Measurements from ENCODE around the gene SLX9. TPM values are rescaled to one million over a fixed set of nuclear protein-coding genes. Genes with fewer than 3 reads are reported as not detected.
A peak's percentile ranks its signal among the peaks of the same experiment; 100 is the strongest.

The SLX9 gene
- polyA plus RNA-seq, 6 donors from 2014 or later = 7.8 to 14.2 (median 12.3) TPM

GRCh38 chr21:44983421-44984206 is 43.8 kb downstream of the SLX9 start:
- no peak for ATAC-seq (ENCODE audit: low read depth in 2 of 2)
- Mint-ChIP-seq H3K27me3 (no peaks in the 10 kb centered on the region), H3K9me3 (no peaks in the 10 kb centered on the region), H3K4me3 (no peak overlapping the region), H3K27ac (peak overlapping the region in 1 of 6 donors; percentile 90), H3K36me3 (no peaks in the 10 kb centered on the region), H3K4me1 (no peaks in the 10 kb centered on the region)
- DNase-seq = no peak

GRCh38 chr21:44984428-44984791 is 44.6 kb downstream of the SLX9 start:
- no peak overlapping the region for H3K27ac Mint-ChIP-seq
- no peaks in the 10 kb centered on the region for H3K9me3 Mint-ChIP-seq
- no peak for DNase-seq
- peaks cover 2 to 4% (median 3%) of the 10 kb centered on the region in 3 donors for H3K4me1 Mint-ChIP-seq
- H3K36me3 Mint-ChIP-seq = no peaks in the 10 kb centered on the region
- no peak overlapping the region for H3K4me3 Mint-ChIP-seq
- no peak for ATAC-seq (ENCODE audit: low read depth in 2 of 2)
- peaks cover 0 to 2% (median 0%) of the 10 kb centered on the region in 3 donors for H3K27me3 Mint-ChIP-seq

- DNase-seq (no peak), ATAC-seq (ENCODE audit: low read depth in 2 of 2) (no peak)
- Mint-ChIP-seq H3K36me3 (no peaks in the 10 kb centered on the region), H3K9me3 (no peaks in the 10 kb centered on the region), H3K4me1 (peaks cover 7 to 9% (median 8%) of the 10 kb centered on the region in 3 donors), H3K4me3 (no peak overlapping the region), H3K27me3 (peaks cover 0 to 6% (median 4%) of the 10 kb centered on the region in 3 donors), H3K27ac (no peak overlapping the region)
Observed at GRCh38 chr21:44984792-44985440, 45.1 kb downstream of the SLX9 start.

- ATAC-seq (ENCODE audit: low read depth in 2 of 2) (no peak), DNase-seq (no peak)
- Mint-ChIP-seq H3K9me3 (no peaks in the 10 kb centered on the region), H3K4me1 (peaks cover 7 to 14% (median 11%) of the 10 kb centered on the region in 3 donors), H3K27me3 (peaks cover 0 to 6% (median 4%) of the 10 kb centered on the region in 3 donors), H3K27ac (no peak overlapping the region), H3K4me3 (no peak overlapping the region), H3K36me3 (no peaks in the 10 kb centered on the region)
Observed at GRCh38 chr21:44985441-44986401, 45.9 kb downstream of the SLX9 start.

GRCh38 chr21:44986471-44987291 is 46.9 kb downstream of the SLX9 start:
- Mint-ChIP-seq H3K9me3 (no peaks in the 10 kb centered on the region), H3K4me1 (peaks cover 7 to 14% (median 11%) of the 10 kb centered on the region in 3 donors), H3K36me3 (no peaks in the 10 kb centered on the region), H3K4me3 (no peak overlapping the region), H3K27ac (no peak overlapping the region), H3K27me3 (peaks cover 0 to 6% (median 4%) of the 10 kb centered on the region in 3 donors)
- ATAC-seq (ENCODE audit: low read depth in 2 of 2) = no peak
- DNase-seq = no peak

GRCh38 chr21:44987301-44987885 is 47.6 kb downstream of the SLX9 start:
- DNase-seq = no peak
- no peaks in the 10 kb centered on the region for H3K36me3 Mint-ChIP-seq

GRCh38 chr21:44987886-44988606 is 48.2 kb downstream of the SLX9 start:
- Mint-ChIP-seq H3K36me3 (no peaks in the 10 kb centered on the region), H3K4me3 (no peak overlapping the region), H3K27me3 (peaks cover 0 to 6% (median 4%) of the 10 kb centered on the region in 3 donors), H3K4me1 (peaks cover 7 to 14% (median 11%) of the 10 kb centered on the region in 3 donors), H3K27ac (no peak overlapping the region), H3K9me3 (no peaks in the 10 kb centered on the region)
- DNase-seq = no peak
- ATAC-seq (ENCODE audit: low read depth in 2 of 2) = no peak

More at GRCh38 chr21:44987301-44987885, 47.6 kb downstream of the SLX9 start:
- Mint-ChIP-seq H3K4me3 (no peak overlapping the region), H3K27me3 (peaks cover 0 to 6% (median 4%) of the 10 kb centered on the region in 3 donors), H3K9me3 (no peaks in the 10 kb centered on the region), H3K4me1 (peaks cover 7 to 14% (median 11%) of the 10 kb centered on the region in 3 donors), H3K27ac (no peak overlapping the region)
- ATAC-seq (ENCODE audit: low read depth in 2 of 2) = no peak

- peaks cover 0 to 6% (median 4%) of the 10 kb centered on the region in 3 donors for H3K27me3 Mint-ChIP-seq
- H3K36me3 Mint-ChIP-seq = no peaks in the 10 kb centered on the region
- ATAC-seq (ENCODE audit: low read depth in 2 of 2) (no peak), DNase-seq (no peak)
- H3K27ac Mint-ChIP-seq = peak overlapping the region in 2 of 6 donors; percentile 73 to 86
- H3K4me3 Mint-ChIP-seq = peak overlapping the region in 5 of 8 donors; percentile 30 to 74 (median 57)
- no peaks in the 10 kb centered on the region for H3K9me3 Mint-ChIP-seq
- H3K4me1 Mint-ChIP-seq = peaks cover 7 to 14% (median 11%) of the 10 kb centered on the region in 3 donors
Observed at GRCh38 chr21:44988607-44989536, 49.0 kb downstream of the SLX9 start.

GRCh38 chr21:44989537-44989886 is 49.7 kb downstream of the SLX9 start:
- Mint-ChIP-seq H3K4me3 (peak overlapping the region in 7 of 8 donors; percentile 30 to 74 (median 53)), H3K27me3 (peaks cover 0 to 6% (median 4%) of the 10 kb centered on the region in 3 donors), H3K27ac (peak overlapping the region in 2 of 6 donors; percentile 73 to 86), H3K4me1 (peaks cover 7 to 14% (median 14%) of the 10 kb centered on the region in 3 donors), H3K9me3 (no peaks in the 10 kb centered on the region), H3K36me3 (no peaks in the 10 kb centered on the region)
- DNase-seq = no peak
- peak; percentile 49 to 68 for ATAC-seq (ENCODE audit: low read depth in 2 of 2)

GRCh38 chr21:44989943-44990780 is 50.3 kb downstream of the SLX9 start:
- Mint-ChIP-seq H3K4me1 (peaks cover 7 to 14% (median 14%) of the 10 kb centered on the region in 3 donors), H3K4me3 (peak overlapping the region in 5 of 8 donors; percentile 42 to 74 (median 53)), H3K36me3 (no peaks in the 10 kb centered on the region), H3K9me3 (no peaks in the 10 kb centered on the region), H3K27me3 (peaks cover 0 to 6% (median 4%) of the 10 kb centered on the region in 3 donors), H3K27ac (peak overlapping the region in 1 of 6 donors; percentile 73)
- ATAC-seq (ENCODE audit: low read depth in 2 of 2) (no peak), DNase-seq (no peak)
